Prostate gland (tissue), 2 donors: ENCODE measurements around the gene WDR59. TPM values are rescaled to one million over a fixed set of nuclear protein-coding genes. Genes with fewer than 3 reads are reported as not detected.
"Not testable (repeated sequence)": the region's sequence is repeated elsewhere in the genome, so short reads cannot be mapped to it uniquely, and the experiment has no call there.

Experiments used
- DNase-seq: peaks from one replicate; pipeline ENCODE4 v3.0.0-alpha.2; 2019; ENCODE audit warnings: low spot score
- H3K27ac ChIP-seq, 2 donors: fragments of 200-600 bp; sonication (generic); 2 replicates each; pipeline ENCODE4 v1.5.1; 2017 to 2019
- H3K27me3 ChIP-seq: fragments of 200-600 bp; sonication (generic); replicated peaks from 2 replicates; pipeline ENCODE4 v1.5.1; 2019; ENCODE audit not compliant: insufficient read depth
- H3K36me3 ChIP-seq, 2 donors: fragments of 200-600 bp; sonication (generic); 1 replicate in 1 of 2; 2 replicates in 1 of 2; pipeline versions ENCODE4 v1.5.1 to v1.8.1; 2017 to 2019
- H3K4me1 ChIP-seq: fragments of 200-600 bp; sonication (generic); replicated peaks from 2 replicates; pipeline ENCODE4 v1.5.1; 2019
- H3K4me3 ChIP-seq, 2 donors: fragments of 200-600 bp; sonication (generic); 2 replicates each; pipeline ENCODE4 v1.5.1; 2017 to 2019
- H3K9me3 ChIP-seq: fragments of 200-600 bp; sonication (generic); 2 replicates; pipeline ENCODE4 v1.5.1; 2017
- POLR2A ChIP-seq: fragments of 450-650 bp; IDR thresholded peaks from one replicate; pipeline ENCODE4 v1.6.1; 2016; ENCODE audit warnings: antibody characterized with exemption, mild to moderate bottlenecking
- POLR2AphosphoS5 ChIP-seq: sonication (generic); formaldehyde crosslinking; IDR thresholded peaks from one replicate; pipeline ENCODE4 v1.6.1; 2017; ENCODE audit warnings: antibody characterized with exemption
- WGBS: methylation state at CpG from one replicate; pipeline ENCODE4 v1.1.5; 2018; 5-methylcytosine and 5-hydroxymethylcytosine counted together
- intact Hi-C: fragments of 100-400 bp; cut with DNase I; formaldehyde crosslinking; loops from one replicate; pipeline ENCODE4 v1.14.2; 2022
- total RNA-seq, 2 donors: library from RNA; depleted of rRNA; stranded (reverse); fragments of >200 nt; gene quantifications; one replicate each; pipeline ENCODE4 v1.1.0, GENCODE V29; 2016
- TF ChIP-seq, protein P1 (sequence below), 4 experiments: fragments of 200-600 bp in 2 of 4; fragments of 450-650 bp in 2 of 4; sonication (generic) in 2 of 4; IDR thresholded peaks; 1 replicate in 3 of 4; 2 replicates in 1 of 4; pipeline ENCODE4 v1.5.1; 2016 to 2019; ENCODE audit warnings: antibody characterized with exemption in 4 of 4, mild to moderate bottlenecking in 2 of 4, moderate library complexity in 2 of 4

Gene WDR59
- total RNA-seq, 2 donors from 2014 or later: 38.5 to 62.6 TPM

- Histone ChIP-seq H3K4me1 (no peaks in the 10 kb centered on the region), H3K4me3 (no peak overlapping the region), H3K9me3 (no peaks in the 10 kb centered on the region), H3K27ac (peak overlapping the region; percentile 41 to 49), H3K27me3 (no peaks in the 10 kb centered on the region), H3K36me3 (no peaks in the 10 kb centered on the region)
- intact Hi-C loops: no loop called here
- WGBS: 33% methylated on average over 11 of the region's 11 CpGs
- TF ChIP-seq POLR2AphosphoS5 (no peak), POLR2A (no peak)
- TF ChIP-seq, protein P1, sequence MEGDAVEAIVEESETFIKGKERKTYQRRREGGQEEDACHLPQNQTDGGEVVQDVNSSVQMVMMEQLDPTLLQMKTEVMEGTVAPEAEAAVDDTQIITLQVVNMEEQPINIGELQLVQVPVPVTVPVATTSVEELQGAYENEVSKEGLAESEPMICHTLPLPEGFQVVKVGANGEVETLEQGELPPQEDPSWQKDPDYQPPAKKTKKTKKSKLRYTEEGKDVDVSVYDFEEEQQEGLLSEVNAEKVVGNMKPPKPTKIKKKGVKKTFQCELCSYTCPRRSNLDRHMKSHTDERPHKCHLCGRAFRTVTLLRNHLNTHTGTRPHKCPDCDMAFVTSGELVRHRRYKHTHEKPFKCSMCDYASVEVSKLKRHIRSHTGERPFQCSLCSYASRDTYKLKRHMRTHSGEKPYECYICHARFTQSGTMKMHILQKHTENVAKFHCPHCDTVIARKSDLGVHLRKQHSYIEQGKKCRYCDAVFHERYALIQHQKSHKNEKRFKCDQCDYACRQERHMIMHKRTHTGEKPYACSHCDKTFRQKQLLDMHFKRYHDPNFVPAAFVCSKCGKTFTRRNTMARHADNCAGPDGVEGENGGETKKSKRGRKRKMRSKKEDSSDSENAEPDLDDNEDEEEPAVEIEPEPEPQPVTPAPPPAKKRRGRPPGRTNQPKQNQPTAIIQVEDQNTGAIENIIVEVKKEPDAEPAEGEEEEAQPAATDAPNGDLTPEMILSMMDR (IDR thresholded peaks at IDR 0.05): peak in 1 of 4 experiments; percentile 3
- peak; percentile 58 for DNase-seq
These were observed 62.5 kb downstream of the WDR59 start for GRCh38 chr16:74922150-74923138.

DNA sequence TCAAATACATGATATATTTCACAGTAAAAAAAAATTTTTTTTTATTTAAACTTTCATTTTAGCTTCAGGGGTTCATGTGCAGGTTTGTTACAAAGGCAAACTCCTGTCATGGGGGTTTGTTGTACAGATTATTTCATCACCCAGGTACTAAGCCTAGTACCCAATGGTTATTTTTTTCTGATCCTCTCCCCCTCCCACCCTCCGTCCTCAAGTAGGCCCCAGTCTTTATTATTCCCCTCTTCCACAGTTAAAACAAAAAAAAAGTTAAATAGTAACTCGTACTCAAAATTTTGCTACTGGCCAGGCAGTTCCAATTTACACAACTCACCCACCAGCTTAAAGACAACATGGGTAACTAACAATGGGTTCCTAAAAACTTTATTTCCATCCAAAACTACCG lies 63.9 kb downstream of the WDR59 start:
- H3K9me3 ChIP-seq: no peaks in the 10 kb centered on the region
- H3K27me3 ChIP-seq: no peaks in the 10 kb centered on the region
- no peak for DNase-seq
- H3K4me3 ChIP-seq: no peak overlapping the region
- no peak for TF ChIP-seq POLR2A
- TF ChIP-seq, protein P1 (IDR thresholded peaks at IDR 0.05): no peak
- TF ChIP-seq POLR2AphosphoS5: no peak
- no peaks in the 10 kb centered on the region for H3K4me1 ChIP-seq
- H3K36me3 ChIP-seq: peaks cover 0 to under 1% of the 10 kb centered on the region in 2 donors
- no peak overlapping the region for H3K27ac ChIP-seq
- intact Hi-C loops: no loop called here
- WGBS: 81% methylated on average over 3 of the region's 3 CpGs

DNA sequence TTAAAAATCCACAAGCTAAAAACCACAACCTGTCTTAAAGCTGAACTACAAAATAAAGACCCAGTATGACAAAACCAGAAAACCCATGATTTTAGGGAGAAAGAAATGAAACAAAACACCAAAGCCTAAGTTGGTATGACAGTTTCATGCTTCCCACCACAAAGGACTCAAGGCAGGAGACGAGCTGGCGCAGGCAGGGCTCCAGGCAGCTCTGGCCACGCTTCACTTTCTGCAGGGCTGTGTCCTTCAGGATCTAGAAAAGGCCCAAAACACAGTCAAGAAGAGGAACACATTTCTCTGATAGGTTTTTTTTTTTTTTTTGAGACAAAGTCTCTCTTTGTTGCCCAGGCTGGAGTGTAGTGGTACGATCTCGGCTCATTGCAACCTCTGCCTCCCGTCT lies 75.3 kb downstream of the WDR59 start:
- TF ChIP-seq, protein P1 (IDR thresholded peaks at IDR 0.05): no peak
- TF ChIP-seq POLR2A (no peak), POLR2AphosphoS5 (no peak)
- H3K4me1 ChIP-seq: no peaks in the 10 kb centered on the region
- no peaks in the 10 kb centered on the region for H3K9me3 ChIP-seq
- peaks cover 0 to 6% of the 10 kb centered on the region in 2 donors for H3K36me3 ChIP-seq
- no peak for DNase-seq
- H3K4me3 ChIP-seq: no peak overlapping the region
- WGBS: 98% methylated on average over 6 of the region's 6 CpGs
- H3K27me3 ChIP-seq: no peaks in the 10 kb centered on the region
- intact Hi-C loops: no loop called here
- no peak overlapping the region for H3K27ac ChIP-seq

GRCh38 chr16:74908759-74909158 lies 76.2 kb downstream of the WDR59 start:
- H3K27ac ChIP-seq, DNase-seq, H3K4me3 ChIP-seq, intact Hi-C loops, H3K27me3 ChIP-seq, H3K4me1 ChIP-seq, H3K9me3 ChIP-seq, H3K36me3 ChIP-seq: not testable (repeated sequence)
- 91% methylated on average over 8 of the region's 8 CpGs for WGBS

DNA sequence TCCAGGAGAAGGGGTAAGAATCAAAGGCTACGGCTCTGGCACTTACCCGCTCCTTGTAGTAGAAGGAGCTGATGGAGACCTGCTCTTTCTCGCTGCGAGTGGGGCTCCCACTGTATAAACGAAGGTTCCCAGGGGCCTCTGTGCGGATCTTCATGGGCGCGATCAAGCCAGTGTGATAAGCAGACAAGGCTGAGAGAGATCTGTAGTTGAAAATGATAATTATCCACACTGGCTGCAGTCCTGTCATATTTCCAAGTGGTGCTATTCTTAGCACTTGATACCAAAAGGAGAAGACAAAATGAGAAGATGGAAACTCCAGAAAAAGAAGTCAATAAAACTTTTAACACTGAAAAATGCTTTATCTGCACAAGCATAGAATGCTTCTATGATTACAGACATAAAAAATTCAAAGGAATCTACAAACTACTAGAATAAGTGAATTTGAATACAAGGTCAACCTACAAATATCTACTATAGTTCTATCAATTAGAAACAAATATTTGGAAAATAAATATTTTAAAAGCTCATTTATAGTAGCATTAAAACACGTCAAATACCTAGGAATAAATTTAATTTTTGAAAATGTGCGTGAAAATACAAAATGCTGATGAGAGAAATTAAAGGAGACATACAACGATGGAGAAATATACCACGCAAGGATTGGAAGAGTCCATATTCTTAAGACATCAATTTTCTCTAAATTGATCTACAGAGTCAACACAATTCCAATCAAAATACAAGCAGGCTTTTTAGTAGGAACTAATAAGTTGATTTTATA lies 80.8 kb downstream of the WDR59 start:
- peaks cover 0 to 3% of the 10 kb centered on the region in 2 donors for H3K36me3 ChIP-seq
- H3K4me3 ChIP-seq: no peak overlapping the region
- intact Hi-C loops: no loop called here
- no peaks in the 10 kb centered on the region for H3K27me3 ChIP-seq
- H3K27ac ChIP-seq: no peak overlapping the region
- TF ChIP-seq, protein P1 (IDR thresholded peaks at IDR 0.05): no peak
- TF ChIP-seq POLR2AphosphoS5 (no peak), POLR2A (no peak)
- WGBS: 97% methylated on average over 12 of the region's 12 CpGs
- DNase-seq: no peak
- H3K9me3 ChIP-seq: no peaks in the 10 kb centered on the region
- H3K4me1 ChIP-seq: no peaks in the 10 kb centered on the region
